OCI-LY1 (cell line): ENCODE data around the gene TMIGD3.

ENCODE experiments used
- H2AFZ ChIP-seq: fragments of 200-600 bp; sonication (generic), shearing (Covaris generic); 2 replicates; pipeline ENCODE4 v1.6.0; 2014; ENCODE audit warnings: antibody characterized with exemption, mild to moderate bottlenecking, low read length
- H3F3A ChIP-seq: fragments of 200-600 bp; sonication (generic), shearing (Covaris generic); 2 replicates; pipeline ENCODE4 v1.6.0; 2014; ENCODE audit warnings: mild to moderate bottlenecking, antibody characterized with exemption, low read length, moderate library complexity; ENCODE audit not compliant: insufficient read depth
- H3K27ac ChIP-seq: fragments of 200-600 bp; sonication (generic); 2 replicates; pipeline ENCODE4 v1.5.1; 2014; ENCODE audit warnings: low read length, mixed run types, mild to moderate bottlenecking, low read depth; ENCODE audit not compliant: poor library complexity, severe bottlenecking
- H3K27me3 ChIP-seq: fragments of 200-600 bp; sonication (generic); 2 replicates; pipeline ENCODE4 v1.6.0; 2014; ENCODE audit warnings: antibody characterized with exemption, mild to moderate bottlenecking, low read length, moderate library complexity; ENCODE audit not compliant: insufficient read depth
- H3K36me3 ChIP-seq: fragments of 200-600 bp; sonication (generic); 2 replicates; pipeline ENCODE4 v1.6.1; 2014; ENCODE audit warnings: mild to moderate bottlenecking, antibody characterized with exemption, low read length, moderate library complexity, mixed read lengths; ENCODE audit not compliant: insufficient read depth
- H3K4me1 ChIP-seq: fragments of 200-600 bp; sonication (generic); 2 replicates; pipeline ENCODE4 v1.5.1; 2014; ENCODE audit warnings: mild to moderate bottlenecking, low read length, moderate library complexity; ENCODE audit not compliant: insufficient read depth, severe bottlenecking
- H3K4me2 ChIP-seq: fragments of 200-600 bp; sonication (generic), shearing (Covaris generic); 2 replicates; pipeline ENCODE4 v1.6.1; 2014; ENCODE audit warnings: low read length
- H3K4me3 ChIP-seq: fragments of 200-600 bp; sonication (generic); 2 replicates; pipeline ENCODE4 v1.5.1; 2014; ENCODE audit warnings: low read length, low read depth, mild to moderate bottlenecking, mixed read lengths; ENCODE audit not compliant: poor library complexity, severe bottlenecking
- H3K79me2 ChIP-seq: fragments of 200-600 bp; shearing (Covaris generic); 2 replicates; pipeline ENCODE4 v1.6.1; 2016; ENCODE audit warnings: mixed run types, low read length, mixed read lengths; ENCODE audit not compliant: insufficient read depth
- H3K9ac ChIP-seq: fragments of 200-600 bp; sonication (generic), shearing (Covaris generic); 2 replicates; pipeline ENCODE4 v1.6.1; 2014; ENCODE audit warnings: mild to moderate bottlenecking, low read length, mixed read lengths
- H3K9me2 ChIP-seq: fragments of 200-600 bp; sonication (generic), shearing (Covaris generic); 2 replicates; pipeline ENCODE4 v1.6.1; 2014; ENCODE audit warnings: low read depth, mild to moderate bottlenecking, low read length, mixed read lengths
- H3K9me3 ChIP-seq: fragments of 200-600 bp; shearing (Covaris generic); 2 replicates; pipeline ENCODE4 v1.6.1; 2014; ENCODE audit warnings: low read length, mixed read lengths
- H4K20me1 ChIP-seq: fragments of 200-600 bp; sonication (generic), shearing (Covaris generic); 2 replicates; pipeline ENCODE4 v1.6.0; 2016; ENCODE audit warnings: mild to moderate bottlenecking, low read length; ENCODE audit not compliant: insufficient read depth
- CTCF ChIP-seq: fragments of 200-600 bp; sonication (generic), shearing (Covaris generic); IDR thresholded peaks from 2 replicates; pipeline ENCODE4 v1.5.1; 2017; ENCODE audit warnings: mild to moderate bottlenecking, antibody characterized with exemption, low read length, moderate library complexity, mixed read lengths
- EZH2 ChIP-seq: fragments of 200-600 bp; sonication (generic), shearing (Covaris generic); IDR thresholded peaks from 2 replicates; pipeline ENCODE4 v1.8.0; 2017; ENCODE audit warnings: borderline replicate concordance, mixed run types, mild to moderate bottlenecking, antibody characterized with exemption, low read length, moderate library complexity, mixed read lengths

Gene TMIGD3

DNA sequence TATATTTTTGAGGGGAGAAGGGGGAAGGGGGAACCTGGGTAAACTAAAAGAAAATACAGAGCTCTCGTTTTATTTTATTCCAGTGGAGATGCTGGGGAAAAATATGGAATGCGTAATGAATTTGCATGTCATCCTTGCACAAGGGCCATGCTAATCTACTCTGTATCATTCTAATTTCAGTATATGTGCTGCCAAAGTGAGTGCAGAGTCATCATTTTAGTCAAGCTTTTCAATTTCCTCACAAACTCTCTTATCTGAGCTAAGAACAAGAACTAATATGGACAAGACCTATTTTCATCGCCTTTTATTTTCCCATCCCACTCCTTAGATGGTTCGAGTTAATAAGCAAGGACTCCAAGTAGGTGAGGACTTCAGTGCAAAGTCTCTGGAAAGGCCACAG is 13.2 kb downstream of the TMIGD3 start:
- no peak for TF ChIP-seq EZH2
- TF ChIP-seq CTCF, result no peak
- no peaks in the 10 kb centered on the region for H3K9me3 ChIP-seq
- no peaks in the 10 kb centered on the region for H4K20me1 ChIP-seq
- no peak overlapping the region for H3K9ac ChIP-seq
- no peak overlapping the region for H3K27ac ChIP-seq
- no peaks in the 10 kb centered on the region for H3F3A ChIP-seq
- H3K4me2 ChIP-seq, result no peak overlapping the region
- no peak overlapping the region for H3K4me3 ChIP-seq
- no peaks in the 10 kb centered on the region for H3K79me2 ChIP-seq
- no peaks in the 10 kb centered on the region; the same call in 1 of the 2 replicates for H3K27me3 ChIP-seq
- H2AFZ ChIP-seq, result no peak overlapping the region
- H3K36me3 ChIP-seq, result no peaks in the 10 kb centered on the region
- no peaks in the 10 kb centered on the region for H3K9me2 ChIP-seq
- H3K4me1 ChIP-seq, result no peaks in the 10 kb centered on the region

- Histone ChIP-seq H3K9me2 (no peaks in the 10 kb centered on the region), H3F3A (no peaks in the 10 kb centered on the region), H3K27me3 (no peaks in the 10 kb centered on the region; the same call in 1 of the 2 replicates), H3K36me3 (no peaks in the 10 kb centered on the region), H3K9me3 (no peaks in the 10 kb centered on the region), H3K9ac (no peak overlapping the region), H3K4me2 (no peak overlapping the region), H3K79me2 (no peaks in the 10 kb centered on the region), H3K4me3 (no peak overlapping the region), H2AFZ (no peak overlapping the region), H3K4me1 (no peaks in the 10 kb centered on the region), H3K27ac (no peak overlapping the region), H4K20me1 (no peaks in the 10 kb centered on the region)
- TF ChIP-seq CTCF, result no peak
- no peak for TF ChIP-seq EZH2
Measured at GRCh38 chr1:111489604-111490003, 13.8 kb downstream of the TMIGD3 start.

DNA sequence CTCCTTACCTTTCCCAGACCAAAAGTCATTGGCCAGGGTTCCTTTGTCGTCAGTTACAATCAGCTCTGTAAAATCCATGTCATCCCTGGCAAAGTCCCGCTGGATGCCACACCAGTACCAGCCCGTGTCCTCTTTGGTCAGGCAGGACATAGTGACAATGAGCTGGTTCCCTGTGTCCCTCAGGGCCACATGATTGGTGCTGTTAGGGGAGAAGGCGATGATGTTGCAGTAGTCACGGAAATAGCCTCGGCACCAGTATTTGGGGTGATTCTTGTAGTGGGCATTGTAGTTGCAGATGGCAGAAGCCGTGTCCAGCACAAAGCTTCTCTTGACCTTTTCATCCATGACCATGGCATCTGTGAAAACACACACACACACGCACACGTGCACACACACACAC is 14.8 kb downstream of the TMIGD3 start:
- H2AFZ ChIP-seq, result no peak overlapping the region
- H3K4me1 ChIP-seq, result no peaks in the 10 kb centered on the region
- H3K36me3 ChIP-seq, result no peaks in the 10 kb centered on the region
- TF ChIP-seq EZH2, result no peak
- TF ChIP-seq CTCF, result no peak
- H3K9ac ChIP-seq, result no peak overlapping the region
- H4K20me1 ChIP-seq, result no peaks in the 10 kb centered on the region
- no peaks in the 10 kb centered on the region for H3K9me3 ChIP-seq
- H3K79me2 ChIP-seq, result no peaks in the 10 kb centered on the region
- no peaks in the 10 kb centered on the region for H3F3A ChIP-seq
- no peak overlapping the region for H3K27ac ChIP-seq
- H3K27me3 ChIP-seq, result no peaks in the 10 kb centered on the region; the same call in 1 of the 2 replicates
- H3K4me3 ChIP-seq, result no peak overlapping the region
- no peaks in the 10 kb centered on the region for H3K9me2 ChIP-seq
- H3K4me2 ChIP-seq, result no peak overlapping the region
